GM21786 (cell line): ENCODE measurements around the gene CREBRF.
"Not testable (repeated sequence)": the region's sequence is repeated elsewhere in the genome, so short reads cannot be mapped to it uniquely, and the experiment has no call there.

Experiments used
- ATAC-seq: cut with Tn5 transposase; IDR thresholded peaks from one replicate; pipeline ENCODE4 v1.9.1; 2021; ENCODE audit not compliant: unreplicated experiment

CREBRF gene

GRCh38 chr5:173033923-173034322 lies 22.2 kb upstream of the CREBRF start:
- no peak for ATAC-seq

DNA sequence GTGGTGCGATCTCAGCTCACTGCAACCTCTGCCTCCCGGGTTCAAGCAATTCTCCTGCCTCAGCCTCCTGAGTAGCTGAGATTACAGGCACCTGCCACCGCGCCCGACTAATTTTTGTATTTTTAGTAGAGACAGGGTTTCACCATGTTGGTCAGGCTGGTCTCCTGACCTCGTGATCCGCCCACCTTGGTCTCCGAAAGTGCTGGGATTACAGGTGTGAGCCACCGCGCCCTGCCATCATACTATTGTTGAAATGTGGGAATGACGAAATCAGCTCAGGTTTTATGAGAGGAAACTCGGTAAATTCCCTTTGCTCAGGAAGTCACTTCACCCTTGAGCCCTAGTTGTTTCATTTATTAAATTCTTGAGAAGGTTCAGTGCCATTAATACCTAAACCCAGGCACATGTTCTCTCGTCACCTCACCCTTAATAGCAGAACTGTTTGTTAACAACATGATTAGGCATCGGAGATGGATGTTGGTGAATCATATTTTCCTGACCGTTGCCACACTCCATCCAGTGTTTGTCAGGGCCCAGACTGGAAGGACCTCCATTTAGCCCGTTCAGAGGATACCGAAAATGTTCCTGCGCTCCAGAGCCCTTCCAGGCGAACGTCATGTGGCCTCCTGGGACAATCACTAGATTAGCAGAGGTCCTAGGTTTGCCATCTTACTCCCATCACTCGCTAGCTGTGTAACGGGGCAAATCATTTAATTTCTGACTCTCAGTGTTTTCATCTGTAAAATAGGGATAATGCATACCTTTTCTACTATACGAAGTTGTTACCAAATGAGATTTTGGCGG lies 20.0 kb upstream of the CREBRF start:
- peak; percentile 61 for ATAC-seq

GRCh38 chr5:173039188-173039587 lies 17.0 kb upstream of the CREBRF start:
- ATAC-seq, result no peak

GRCh38 chr5:173039964-173040363 lies 16.2 kb upstream of the CREBRF start:
- ATAC-seq, result no peak

DNA sequence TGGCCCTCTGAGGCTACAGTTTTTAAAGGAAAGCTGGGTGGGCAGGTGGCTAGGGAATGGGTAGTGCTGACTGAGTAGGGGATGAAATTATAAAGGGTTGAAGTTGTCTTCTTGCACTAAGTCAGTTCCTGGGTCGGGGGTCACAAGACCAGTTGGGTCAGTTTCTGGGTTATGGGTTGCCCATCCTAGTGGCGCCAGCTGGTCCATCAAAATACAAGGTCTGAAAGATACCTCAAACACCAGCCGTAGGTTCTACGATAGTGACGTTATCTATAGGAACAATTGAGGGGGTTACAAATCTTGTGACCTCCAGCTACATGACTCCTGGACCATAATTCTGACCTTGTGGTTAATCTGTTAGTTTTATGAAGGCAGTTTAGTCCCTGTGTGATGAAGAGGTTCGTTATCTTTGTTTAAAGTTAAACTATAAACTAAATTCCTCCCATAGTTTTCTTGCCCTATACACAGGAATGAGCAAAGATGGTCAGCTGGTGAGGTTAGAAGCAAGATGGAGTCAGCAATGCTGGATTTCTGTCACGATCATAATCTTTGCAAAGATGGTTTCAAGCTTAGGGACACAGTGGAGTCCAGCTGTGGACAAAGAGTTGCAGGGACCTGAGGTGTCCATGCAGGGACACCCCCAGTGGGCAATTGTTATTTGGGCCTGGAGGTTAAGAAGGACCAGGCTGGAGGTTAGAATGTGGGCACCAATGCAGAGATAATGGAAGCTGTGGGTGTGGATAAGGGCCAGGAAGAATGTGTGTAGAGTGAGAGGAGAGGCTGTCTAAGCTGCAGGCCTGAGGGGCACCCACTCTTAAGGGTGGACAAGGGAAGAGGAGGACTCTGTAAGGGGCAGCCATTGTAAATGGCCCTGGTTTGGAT lies 14.0 kb upstream of the CREBRF start:
- no peak for ATAC-seq

GRCh38 chr5:173042763-173043107 lies 13.4 kb upstream of the CREBRF start:
- no peak for ATAC-seq

DNA sequence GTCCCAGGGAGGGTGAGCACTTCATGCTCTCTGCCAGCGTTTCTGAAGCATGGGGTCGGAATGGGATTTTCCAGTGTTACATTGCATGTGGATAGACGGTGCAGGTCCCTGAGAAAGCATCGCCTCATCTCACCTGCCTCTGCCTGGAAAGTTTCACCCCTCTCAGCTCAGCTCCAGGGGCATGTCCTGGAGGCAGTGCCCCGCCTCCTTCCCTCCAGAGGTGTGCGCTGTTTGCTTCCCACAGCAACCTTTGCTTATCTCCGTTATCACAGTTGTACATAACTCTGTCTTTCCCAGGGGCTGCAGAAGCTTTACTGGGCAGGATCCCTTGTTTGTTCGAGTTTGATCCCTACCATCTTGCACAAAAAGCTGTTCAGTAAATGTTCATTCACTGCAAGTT lies 10.7 kb upstream of the CREBRF start:
- no peak for ATAC-seq

DNA sequence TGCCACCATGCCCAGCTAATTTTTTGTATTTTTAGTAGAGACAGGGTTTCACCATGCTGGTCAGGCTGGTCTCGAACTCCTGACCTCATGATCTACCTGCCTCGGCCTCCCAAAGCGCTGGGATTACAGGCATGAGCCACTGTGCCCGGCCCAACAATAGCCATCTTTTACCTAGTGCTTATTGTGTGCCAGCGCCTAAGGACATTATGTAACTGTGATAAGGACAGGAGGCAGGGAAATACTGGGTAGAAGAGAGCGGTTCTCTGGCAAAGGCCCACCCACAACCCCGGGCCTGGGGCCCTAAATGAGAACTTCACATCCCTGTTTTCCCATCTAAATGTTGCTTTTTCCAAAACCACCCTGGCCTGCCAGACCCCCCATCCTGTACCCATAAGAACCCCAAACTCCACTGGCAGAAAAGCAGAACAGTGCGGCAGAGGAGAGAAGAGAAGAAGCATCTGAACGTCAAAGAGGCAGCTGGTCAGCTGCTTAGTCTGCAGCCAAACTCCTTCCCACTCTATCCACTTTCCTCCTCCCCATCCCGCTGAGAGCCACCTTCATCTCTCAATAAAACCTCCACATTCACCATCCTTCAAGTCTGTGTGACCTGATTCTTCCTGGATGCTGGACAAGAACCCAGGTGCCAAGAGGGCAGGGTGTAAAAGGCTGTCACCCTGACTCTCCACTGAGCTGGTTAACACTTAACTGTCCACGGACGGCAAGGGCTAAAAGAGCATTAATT lies 8.9 kb upstream of the CREBRF start:
- ATAC-seq, result not testable (repeated sequence)

- ATAC-seq, result no peak
These were observed 8.4 kb upstream of the CREBRF start for GRCh38 chr5:173047838-173048105.

- ATAC-seq, result no peak
These were observed 5.4 kb upstream of the CREBRF start for GRCh38 chr5:173050791-173051190.

GRCh38 chr5:173051746-173052145 lies 4.4 kb upstream of the CREBRF start:
- ATAC-seq, result no peak

DNA sequence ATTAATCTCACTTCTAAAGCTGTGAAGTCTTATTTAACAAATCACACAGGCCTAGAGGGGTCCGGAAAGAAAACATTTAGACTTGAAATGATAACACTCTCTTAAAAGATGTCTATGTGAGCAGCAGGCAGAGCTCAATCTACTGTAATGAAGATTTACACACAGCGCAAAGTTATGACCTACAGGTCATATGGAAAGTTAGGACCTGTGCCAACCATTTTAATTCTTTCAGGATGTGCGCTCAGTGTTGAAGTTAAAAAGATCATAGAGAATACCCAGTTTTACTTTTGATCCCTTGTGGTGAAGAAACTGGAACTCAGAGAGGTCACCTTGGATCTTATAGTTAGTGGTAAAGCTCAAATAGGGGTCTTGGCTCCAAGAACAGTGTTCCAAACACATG lies 3.1 kb upstream of the CREBRF start:
- no peak for ATAC-seq

GRCh38 chr5:173055042-173055721 lies 970 bp upstream of the CREBRF start:
- ATAC-seq, result no peak

- ATAC-seq, result no peak
These were observed 500 bp upstream of the CREBRF start for GRCh38 chr5:173055722-173055982.

GRCh38 chr5:173056783-173057061 lies 570 bp downstream of the CREBRF start:
- ATAC-seq, result peak; percentile 22

DNA sequence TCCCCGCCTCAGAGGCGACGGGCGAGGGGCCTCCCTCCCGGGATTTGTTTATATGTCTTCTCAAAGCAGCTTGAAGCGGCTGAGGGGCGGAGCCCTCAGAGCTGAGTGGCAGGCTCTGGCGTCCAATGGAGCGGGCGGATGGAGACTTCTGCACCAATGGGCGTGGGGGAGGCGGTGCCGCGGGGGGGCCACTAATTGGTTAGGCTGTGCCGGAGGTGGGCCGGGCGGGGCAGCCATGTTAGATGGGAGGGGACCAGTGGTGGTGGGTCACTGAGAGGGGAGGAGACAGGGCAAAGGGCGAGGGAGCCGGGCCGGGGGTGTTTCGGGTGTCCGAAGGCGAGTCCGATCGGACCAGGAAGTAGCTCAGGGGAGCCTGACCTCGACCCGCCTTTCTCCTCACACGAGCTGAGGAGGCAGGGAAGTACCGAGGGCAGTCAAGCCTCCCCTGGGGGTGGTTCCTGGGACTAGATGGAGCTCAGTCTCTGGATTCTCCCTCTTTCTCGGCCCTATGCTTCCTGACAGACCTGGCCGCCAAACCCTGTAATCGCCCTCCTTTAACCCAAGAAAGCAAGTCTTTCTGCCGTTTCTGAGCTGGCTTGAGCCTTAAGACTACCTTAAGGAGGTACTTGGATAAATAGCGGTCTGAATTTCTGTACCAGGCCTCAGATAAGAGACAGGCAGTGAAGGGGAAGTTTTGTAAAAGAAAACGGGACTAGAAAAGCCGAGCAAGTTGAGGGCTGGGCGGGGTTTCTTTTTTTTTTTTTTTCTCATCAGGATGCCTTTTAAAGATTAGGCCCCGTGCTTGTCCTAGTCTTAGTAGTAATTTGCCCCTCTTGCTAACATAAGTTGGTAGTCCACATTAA lies 1.1 kb downstream of the CREBRF start:
- ATAC-seq, result peak; percentile 74

DNA sequence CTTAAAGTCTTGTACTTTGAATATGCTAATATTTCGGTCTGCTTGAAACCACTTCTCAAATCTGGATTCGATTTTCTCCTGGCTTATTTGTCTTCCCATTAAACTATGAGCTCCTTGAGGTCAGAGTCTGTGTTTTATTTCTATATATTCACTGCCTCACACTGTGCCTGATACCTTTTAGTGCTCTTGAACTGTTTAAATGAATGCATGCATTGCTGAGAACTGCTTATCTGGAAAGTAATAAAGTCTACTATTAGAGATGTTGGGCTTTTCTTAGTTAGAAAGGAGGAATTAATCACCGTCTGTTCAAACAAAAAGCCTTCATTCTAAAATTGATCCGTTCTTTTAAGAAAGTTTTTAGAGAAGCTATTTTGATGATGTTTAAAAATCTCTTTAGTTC lies 6.0 kb downstream of the CREBRF start:
- ATAC-seq, result no peak

DNA sequence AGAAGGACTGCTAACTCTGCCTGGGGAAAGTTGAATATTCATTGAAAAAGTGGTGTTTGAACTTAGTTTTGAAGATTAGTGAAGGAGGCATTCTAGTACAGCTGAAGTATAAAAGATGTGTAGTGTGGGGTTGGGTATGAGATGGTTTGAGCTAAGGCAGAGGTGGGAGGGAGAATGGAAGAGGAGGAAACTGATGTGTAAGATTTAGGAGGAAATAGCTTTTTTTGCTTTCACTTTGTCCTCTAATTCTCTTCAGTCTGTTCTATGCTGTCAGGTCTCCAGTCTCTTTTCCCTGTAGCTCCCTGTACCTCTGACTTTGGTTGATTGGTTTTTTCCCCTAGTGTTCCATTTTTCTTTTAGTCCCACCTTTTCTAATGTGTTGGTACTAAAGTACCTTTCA lies 9.0 kb downstream of the CREBRF start:
- ATAC-seq, result no peak

- no peak for ATAC-seq
These were observed 13.5 kb downstream of the CREBRF start for GRCh38 chr5:173069671-173070070.

GRCh38 chr5:173075137-173075843 lies 19.1 kb downstream of the CREBRF start:
- no peak for ATAC-seq
